ENCODE measurements around the gene STARD4. TPM values are rescaled to one million over a fixed set of nuclear protein-coding genes. Genes with fewer than 3 reads are reported as not detected.

The STARD4 gene
- total and polyA plus RNA-seq, 3 donors from 2014 or later = 8.0 to 18.0 (median 13.5) TPM

DNA sequence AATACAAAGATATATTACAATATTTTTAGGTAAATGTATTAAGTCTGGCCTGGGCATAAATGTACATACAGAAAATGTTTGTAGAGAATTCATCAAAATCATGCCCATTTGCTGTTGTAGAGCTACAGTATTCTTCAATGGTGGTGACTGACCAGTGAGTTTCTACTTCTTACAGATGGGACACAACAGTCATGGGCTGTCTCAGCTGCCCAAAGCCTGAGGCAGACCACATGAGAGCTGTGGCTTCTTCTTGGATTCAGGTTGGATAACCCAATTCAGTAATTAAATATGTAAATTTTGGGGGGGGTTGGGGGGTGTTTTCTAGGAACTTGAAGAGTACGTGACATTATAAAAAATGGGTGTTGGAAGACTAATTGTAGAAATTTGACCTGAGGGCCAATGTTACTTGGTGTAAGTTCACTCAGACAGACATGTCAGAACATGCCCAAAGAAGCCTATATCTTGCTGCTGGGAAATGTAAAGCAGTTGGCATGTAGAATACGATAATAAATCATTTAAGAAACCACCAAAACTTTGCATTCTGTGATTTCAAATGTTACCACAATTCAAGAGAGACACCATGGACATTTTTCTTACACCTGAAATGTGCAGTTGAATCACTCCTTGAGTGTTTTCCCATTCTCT lies 17.9 kb downstream of the STARD4 start:
- intact Hi-C loops (cut with DNase I; ENCODE audit: low total_unique reads) = no loop called here
- no peak for DNase-seq
- H3K4me3 ChIP-seq = no peak overlapping the region
- H3K36me3 ChIP-seq (ENCODE audit: low read depth, missing control alignments) = no peaks in the 10 kb centered on the region
- no peaks in the 10 kb centered on the region for H3K27me3 ChIP-seq
- H3K9me3 ChIP-seq = no peaks in the 10 kb centered on the region
- no peaks in the 10 kb centered on the region for H3K4me1 ChIP-seq
- TF ChIP-seq, protein P1, sequence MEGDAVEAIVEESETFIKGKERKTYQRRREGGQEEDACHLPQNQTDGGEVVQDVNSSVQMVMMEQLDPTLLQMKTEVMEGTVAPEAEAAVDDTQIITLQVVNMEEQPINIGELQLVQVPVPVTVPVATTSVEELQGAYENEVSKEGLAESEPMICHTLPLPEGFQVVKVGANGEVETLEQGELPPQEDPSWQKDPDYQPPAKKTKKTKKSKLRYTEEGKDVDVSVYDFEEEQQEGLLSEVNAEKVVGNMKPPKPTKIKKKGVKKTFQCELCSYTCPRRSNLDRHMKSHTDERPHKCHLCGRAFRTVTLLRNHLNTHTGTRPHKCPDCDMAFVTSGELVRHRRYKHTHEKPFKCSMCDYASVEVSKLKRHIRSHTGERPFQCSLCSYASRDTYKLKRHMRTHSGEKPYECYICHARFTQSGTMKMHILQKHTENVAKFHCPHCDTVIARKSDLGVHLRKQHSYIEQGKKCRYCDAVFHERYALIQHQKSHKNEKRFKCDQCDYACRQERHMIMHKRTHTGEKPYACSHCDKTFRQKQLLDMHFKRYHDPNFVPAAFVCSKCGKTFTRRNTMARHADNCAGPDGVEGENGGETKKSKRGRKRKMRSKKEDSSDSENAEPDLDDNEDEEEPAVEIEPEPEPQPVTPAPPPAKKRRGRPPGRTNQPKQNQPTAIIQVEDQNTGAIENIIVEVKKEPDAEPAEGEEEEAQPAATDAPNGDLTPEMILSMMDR (IDR thresholded peaks at IDR 0.05) = no peak
- TF ChIP-seq POLR2A (IDR thresholded peaks at IDR 0.05) = no peak
- 94 to 98% methylated on average over 2 of the region's 2 CpGs for WGBS, 2 donors
- H3K27ac ChIP-seq = no peak overlapping the region

DNA sequence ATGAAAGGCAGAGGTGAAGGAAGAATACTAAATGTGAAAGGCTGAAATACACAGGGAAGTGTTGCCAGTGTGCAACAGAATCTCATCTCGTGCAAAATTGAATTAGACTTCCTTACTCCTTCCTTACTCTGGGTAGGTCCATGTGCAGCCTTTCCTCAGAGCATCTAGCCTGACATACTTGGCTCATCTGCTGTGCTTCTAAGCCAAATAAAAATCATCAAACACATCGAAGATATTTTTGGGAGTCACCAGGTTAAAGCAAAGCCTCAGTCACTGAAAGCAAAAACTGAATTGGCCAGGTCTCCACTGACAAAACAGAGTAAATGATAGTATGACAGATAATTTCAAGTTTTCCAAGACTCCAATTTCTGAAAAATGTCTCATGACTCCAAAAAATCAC lies 19.3 kb downstream of the STARD4 start:
- Histone ChIP-seq H3K4me3 (no peak overlapping the region), H3K27ac (no peak overlapping the region), H3K36me3 (ENCODE audit: low read depth, missing control alignments) (no peaks in the 10 kb centered on the region), H3K9me3 (no peaks in the 10 kb centered on the region), H3K4me1 (no peaks in the 10 kb centered on the region), H3K27me3 (no peaks in the 10 kb centered on the region)
- intact Hi-C loops (cut with DNase I; ENCODE audit: low total_unique reads) = no loop called here
- TF ChIP-seq, protein P1 (IDR thresholded peaks at IDR 0.05) = no peak
- TF ChIP-seq POLR2A (IDR thresholded peaks at IDR 0.05) = no peak
- no peak for DNase-seq
- 55 to 57% methylated on average over 2 of the region's 2 CpGs for WGBS, 2 donors

GRCh38 chr5:111488353-111488752 lies 24.0 kb downstream of the STARD4 start:
- Histone ChIP-seq H3K4me1 (no peaks in the 10 kb centered on the region), H3K27ac (no peak overlapping the region)

GRCh38 chr5:111486926-111487325 lies 25.4 kb downstream of the STARD4 start:
- intact Hi-C loops (cut with DNase I; ENCODE audit: low total_unique reads) = no loop called here
- no peak overlapping the region for H3K27ac ChIP-seq

More at GRCh38 chr5:111488353-111488752, 24.0 kb downstream of the STARD4 start:
- no peak for TF ChIP-seq POLR2A (IDR thresholded peaks at IDR 0.05)
- TF ChIP-seq, protein P1 (IDR thresholded peaks at IDR 0.05) = no peak
- no peaks in the 10 kb centered on the region for H3K36me3 ChIP-seq (ENCODE audit: low read depth, missing control alignments)
- no peak overlapping the region for H3K4me3 ChIP-seq
- H3K9me3 ChIP-seq = no peaks in the 10 kb centered on the region
- DNase-seq = no peak
- intact Hi-C loops (cut with DNase I; ENCODE audit: low total_unique reads) = no loop called here
- no peaks in the 10 kb centered on the region for H3K27me3 ChIP-seq

More at GRCh38 chr5:111486926-111487325, 25.4 kb downstream of the STARD4 start:
- H3K36me3 ChIP-seq (ENCODE audit: low read depth, missing control alignments) = no peaks in the 10 kb centered on the region
- H3K4me1 ChIP-seq = no peaks in the 10 kb centered on the region
- no peak overlapping the region for H3K4me3 ChIP-seq
- DNase-seq = no peak
- no peaks in the 10 kb centered on the region for H3K27me3 ChIP-seq
- no peak for TF ChIP-seq POLR2A (IDR thresholded peaks at IDR 0.05)
- TF ChIP-seq, protein P1 (IDR thresholded peaks at IDR 0.05) = no peak
- H3K9me3 ChIP-seq = no peaks in the 10 kb centered on the region

Data from testis (tissue), 3 donors.